EL (cell line): ENCODE results near the gene ZDHHC12.

Experiments
- DNase-seq: peaks from one replicate; pipeline ENCODE4 v3.0.0-alpha.2; 2016

ZDHHC12 gene

GRCh38 chr9:128723866-128724743, at the start of gene ZDHHC12:
Gene ZDHHC12, minus strand, starts transcription at chr9:128724127. Its CDS starts 34 bp downstream, at chr9:128724093.
- DNase-seq: peak; percentile 98

DNA sequence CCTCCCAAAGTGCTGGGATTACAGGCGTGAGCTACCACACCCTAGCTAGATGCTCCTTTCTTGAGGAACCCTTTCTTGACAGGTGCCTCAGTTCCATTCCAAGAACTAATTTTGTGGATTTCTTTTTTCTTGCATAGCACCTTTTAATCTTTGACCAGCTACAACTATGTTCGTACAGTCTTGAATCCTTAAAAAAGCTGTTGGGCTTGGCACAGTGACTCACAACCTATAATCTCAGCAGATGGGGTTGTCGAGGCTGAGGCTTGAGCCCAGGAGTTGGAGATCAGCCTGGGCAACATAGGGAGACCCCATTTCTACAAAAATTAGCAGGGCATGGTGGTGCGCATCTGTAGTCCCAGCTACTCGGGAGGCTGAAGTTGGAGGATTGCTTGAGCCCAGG, 49.1 kb upstream of the ZDHHC12 start:
- no peak for DNase-seq

DNA sequence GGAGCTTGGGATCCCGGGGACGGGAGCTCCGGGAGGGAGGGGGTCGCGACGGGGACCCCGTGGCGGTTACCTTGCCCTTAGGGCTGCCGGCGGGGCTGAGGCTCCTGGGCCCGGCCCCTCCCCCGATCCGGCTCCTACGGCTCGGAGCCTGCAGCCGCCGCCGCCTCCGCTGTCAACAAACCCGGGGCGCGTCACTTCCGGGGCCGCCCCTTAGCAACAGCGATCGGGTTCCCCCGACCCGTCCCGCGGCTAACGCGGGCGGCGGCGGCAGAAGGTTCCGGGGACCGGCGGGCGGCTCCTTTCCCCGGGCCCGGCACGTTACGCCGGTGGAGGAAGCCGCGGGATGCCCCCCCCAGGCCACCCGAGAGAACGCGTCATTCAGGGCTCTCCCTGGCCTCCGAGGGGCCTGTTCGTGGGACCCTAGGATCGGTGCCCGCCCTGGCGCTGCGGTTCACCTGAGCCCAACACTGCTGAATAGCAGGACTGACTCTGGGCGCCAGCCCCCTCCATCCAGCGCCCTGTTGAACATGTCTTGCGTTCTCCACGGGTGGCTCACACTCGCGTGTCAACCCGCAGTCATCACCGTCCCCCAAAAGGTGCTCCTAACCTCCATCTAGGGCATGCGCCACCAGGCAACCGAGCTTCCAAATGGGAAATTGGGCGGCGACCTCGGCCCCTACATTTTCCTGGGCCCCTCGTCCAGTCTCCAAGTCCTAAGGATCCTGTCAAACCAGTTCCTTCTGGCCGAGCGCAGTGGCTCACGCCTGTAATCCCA, 48.0 kb upstream of the ZDHHC12 start, which contains the start of gene ZER1:
TSS of gene ZER1 (minus strand) at position 183 of the 775 bp plus-strand sequence. CDS start 16,362 bp downstream, outside the sequence.
- peak; percentile 88 for DNase-seq

DNA sequence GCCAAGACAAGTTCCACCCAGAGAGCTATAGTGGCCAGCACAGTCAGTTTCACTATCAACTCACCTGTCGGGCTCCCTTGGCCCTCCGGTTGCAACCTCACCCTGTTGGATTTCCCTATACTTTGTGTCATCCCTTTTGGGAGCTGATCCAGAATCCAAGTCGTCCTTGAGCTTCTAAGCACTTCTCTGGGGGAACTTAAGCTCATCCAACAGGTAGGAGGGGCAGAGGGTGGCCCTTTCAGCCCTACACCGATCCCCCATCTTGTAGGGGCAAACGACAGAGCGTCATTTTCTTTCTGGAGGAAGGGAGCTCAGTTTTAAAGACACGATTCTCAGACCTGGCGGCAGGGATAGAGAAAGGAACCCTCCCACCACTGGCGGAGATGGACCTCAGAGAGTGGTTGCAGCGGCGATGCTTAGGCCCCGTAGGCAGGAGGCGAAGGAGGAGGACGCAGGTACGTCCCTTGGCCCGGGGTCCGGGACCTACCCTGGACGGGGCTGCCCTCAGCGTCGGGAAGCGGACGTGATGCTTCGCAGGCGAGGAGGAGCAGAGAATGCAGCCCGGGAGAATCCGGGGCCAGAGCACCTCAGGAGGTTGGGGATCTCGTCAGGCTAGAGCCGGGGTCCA, 47.3 kb upstream of the ZDHHC12 start:
- DNase-seq: peak; percentile 36

- no peak for DNase-seq
Observed at GRCh38 chr9:128770286-128771030, 46.5 kb upstream of the ZDHHC12 start.

- no peak for DNase-seq
Observed at GRCh38 chr9:128768606-128769005, 44.7 kb upstream of the ZDHHC12 start.

DNA sequence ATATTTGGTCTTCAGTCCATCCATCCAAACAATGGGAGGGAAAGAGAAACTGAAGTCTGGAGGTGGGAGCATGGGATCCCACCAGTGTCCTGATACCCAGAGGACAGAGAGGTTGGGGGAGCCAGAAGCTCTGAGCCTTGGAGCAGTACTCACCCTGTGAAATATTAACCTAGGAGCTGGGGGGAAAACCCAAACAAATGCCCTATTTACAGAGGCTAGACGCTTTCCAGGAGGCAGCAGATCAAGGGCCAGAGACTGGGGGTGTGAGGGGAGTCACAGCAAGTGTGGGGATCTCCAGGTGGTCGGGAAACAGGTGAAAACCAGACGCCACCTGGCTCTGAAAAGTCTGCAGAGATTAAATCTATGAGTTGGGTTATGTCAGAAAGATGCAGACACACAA, 41.6 kb upstream of the ZDHHC12 start:
- no peak for DNase-seq

- no peak for DNase-seq
Observed at GRCh38 chr9:128764361-128764760, 40.4 kb upstream of the ZDHHC12 start.

DNA sequence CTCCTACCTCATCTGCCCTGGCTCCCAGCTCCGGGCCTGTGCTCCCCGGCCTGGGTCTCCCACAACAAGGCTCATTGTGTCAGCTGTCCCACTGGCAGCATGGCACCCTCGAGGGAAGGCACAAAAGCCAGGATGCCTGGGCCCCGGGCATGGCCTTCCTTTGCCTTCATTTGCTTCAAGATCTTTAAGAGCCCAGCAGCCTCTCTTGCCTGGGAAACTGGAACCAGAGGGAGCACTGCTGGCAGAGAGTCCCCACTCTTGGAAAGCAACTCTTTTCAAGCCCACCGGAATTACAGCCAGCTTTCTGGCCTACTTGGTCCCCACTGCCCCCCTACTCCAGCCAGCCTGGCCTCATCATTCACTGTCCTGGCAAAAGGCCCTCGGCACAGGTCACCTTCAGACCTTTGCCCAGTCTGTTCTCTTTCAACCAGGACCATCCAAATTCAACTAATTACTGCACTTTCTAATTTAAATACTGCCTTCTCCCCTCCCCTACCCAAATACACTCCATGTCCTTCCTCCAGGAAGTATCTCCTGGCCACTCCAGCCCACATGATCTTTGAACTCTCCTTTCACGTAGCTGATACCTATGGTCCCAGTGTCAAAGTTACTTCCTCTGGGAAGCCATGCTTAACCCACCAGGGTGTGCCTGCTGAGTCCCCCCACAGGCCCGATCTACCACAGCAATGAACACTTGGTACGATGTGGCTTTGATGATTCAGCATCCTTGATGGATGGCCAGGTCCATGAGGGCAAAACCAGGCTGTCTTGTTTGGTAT, 38.9 kb upstream of the ZDHHC12 start:
- DNase-seq: no peak

DNA sequence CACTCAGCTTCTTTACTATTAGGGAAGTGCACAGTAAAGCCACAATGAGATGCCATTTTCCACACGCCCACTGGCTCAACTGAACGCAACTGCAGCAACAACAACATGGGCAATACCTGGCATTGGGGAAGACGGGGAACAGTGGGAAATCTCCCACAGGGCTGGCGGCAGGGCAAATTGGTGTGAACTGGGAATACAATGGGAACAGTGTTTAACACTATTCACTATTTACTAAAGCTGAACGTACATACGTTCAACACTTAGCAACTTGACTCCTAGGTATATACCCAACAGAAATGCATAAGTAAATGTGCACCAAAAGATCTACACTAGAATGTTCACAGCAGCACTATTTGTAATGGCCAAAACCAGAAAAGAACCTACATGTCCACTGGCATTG, 33.7 kb upstream of the ZDHHC12 start:
- DNase-seq: no peak

GRCh38 chr9:128753627-128754026, 29.7 kb upstream of the ZDHHC12 start:
- DNase-seq: no peak

GRCh38 chr9:128750926-128751595, 27.1 kb upstream of the ZDHHC12 start:
- no peak for DNase-seq

DNA sequence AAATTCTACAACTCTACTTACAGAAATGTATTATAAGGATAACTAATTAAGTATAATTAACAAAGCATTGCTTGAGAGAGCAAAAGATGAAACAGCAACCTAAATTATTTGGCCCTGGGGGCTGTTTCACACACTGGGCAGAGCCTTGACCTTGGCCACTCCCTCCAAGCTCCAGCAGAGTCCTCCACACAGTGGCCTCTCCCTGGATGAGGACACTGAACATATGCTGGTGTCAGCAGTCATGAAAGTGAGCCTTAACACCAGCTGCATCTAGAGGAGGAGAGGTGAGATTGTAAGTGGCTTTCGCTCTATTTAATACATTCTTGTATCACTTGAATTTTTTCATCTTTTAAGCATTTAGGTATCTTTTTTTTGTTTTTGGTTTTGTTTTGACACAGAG, 23.3 kb upstream of the ZDHHC12 start:
- no peak for DNase-seq

GRCh38 chr9:128743421-128743820, 19.5 kb upstream of the ZDHHC12 start:
- DNase-seq: no peak

DNA sequence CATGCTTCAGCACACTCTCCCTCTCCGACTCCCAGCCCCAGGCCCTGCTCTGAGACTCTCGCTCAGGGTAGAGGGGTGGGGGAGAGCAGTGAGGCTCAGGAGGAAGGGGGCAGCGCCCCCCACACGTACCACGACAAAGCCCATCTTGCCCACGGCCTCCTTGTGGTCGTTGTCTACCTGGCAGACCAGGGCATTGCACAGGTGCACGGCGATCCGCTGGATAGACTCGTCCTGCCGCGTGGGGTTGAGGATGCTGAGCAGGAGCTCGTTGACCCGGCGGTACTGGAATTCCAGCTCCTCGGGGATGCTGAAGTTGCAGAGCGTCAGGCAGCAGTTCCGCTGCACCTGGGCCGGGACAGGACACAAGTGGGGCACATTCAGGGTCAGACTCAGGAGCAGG, 18.5 kb upstream of the ZDHHC12 start:
- DNase-seq: no peak

GRCh38 chr9:128735373-128735772, 11.4 kb upstream of the ZDHHC12 start:
- DNase-seq: no peak

GRCh38 chr9:128733256-128733655, 9.3 kb upstream of the ZDHHC12 start:
- peak; percentile 85 for DNase-seq

DNA sequence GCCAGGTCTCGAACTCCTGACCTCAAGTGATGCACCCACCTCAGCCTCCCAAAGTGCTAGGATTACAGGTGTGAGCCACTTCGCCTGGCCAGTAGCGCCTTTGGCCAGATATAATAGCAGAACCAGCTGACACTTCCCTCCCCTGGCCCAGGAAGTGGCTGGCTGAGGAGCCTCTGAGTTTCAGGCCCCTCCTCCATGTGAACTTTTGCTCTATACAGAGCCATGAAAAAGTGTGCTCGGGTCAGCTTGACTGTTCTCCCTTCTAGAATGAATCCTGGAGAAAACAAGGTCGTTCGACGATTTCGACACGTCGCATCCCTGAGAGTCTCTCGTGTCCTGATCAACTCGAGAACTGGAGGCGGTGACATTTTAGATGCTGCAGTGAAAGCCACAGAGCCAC, 8.6 kb upstream of the ZDHHC12 start:
- no peak for DNase-seq

DNA sequence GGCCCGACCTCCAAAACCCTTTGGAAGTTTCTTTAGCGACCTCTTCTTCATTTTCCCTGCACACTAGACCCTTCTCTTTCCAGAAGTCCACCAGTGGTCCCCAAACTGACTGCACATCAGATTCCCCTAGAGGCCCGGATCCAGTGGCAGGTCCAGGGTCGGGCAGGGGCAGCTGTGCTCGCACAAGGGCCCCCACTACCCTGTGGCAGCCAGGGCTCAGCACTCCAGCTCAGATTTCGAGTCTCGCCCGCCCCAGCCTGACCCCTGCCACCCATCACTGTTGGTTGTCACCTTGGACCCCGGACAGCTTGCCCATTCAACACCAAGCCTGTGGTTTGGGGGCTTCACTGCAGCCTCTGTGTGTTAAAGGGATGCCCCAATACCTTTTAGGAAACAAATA, 7.8 kb upstream of the ZDHHC12 start:
- no peak for DNase-seq

- DNase-seq: no peak
Observed at GRCh38 chr9:128731093-128731492, 7.2 kb upstream of the ZDHHC12 start.
